ENCODE measurements around the gene MCC.

GRCh38 chr5:113194591-113194990, 293.7 kb downstream of the MCC start:
- no peak for TF ChIP-seq CTCF (IDR thresholded peaks at IDR 0.05)
- TF ChIP-seq ZFX (IDR thresholded peaks at IDR 0.05; ENCODE audit: borderline replicate concordance), result no peak
